Lower leg skin (tissue), 3 donors: ENCODE measurements around the gene RARA.

Experiments
- POLR2A ChIP-seq, 2 donors: fragments of 450-650 bp; IDR thresholded peaks; one replicate each; pipeline ENCODE4 v1.6.1; 2016 to 2017; ENCODE audit warnings: antibody characterized with exemption in 2 of 2, mild to moderate bottlenecking in 1 of 2, moderate library complexity in 1 of 2
- TF ChIP-seq, protein P1 (sequence below), 3 donors: fragments of 450-650 bp; IDR thresholded peaks; one replicate each; pipeline ENCODE4 v1.5.1; 2016; ENCODE audit warnings: antibody characterized with exemption in 3 of 3, mild to moderate bottlenecking in 3 of 3, moderate library complexity in 2 of 3

DNA sequence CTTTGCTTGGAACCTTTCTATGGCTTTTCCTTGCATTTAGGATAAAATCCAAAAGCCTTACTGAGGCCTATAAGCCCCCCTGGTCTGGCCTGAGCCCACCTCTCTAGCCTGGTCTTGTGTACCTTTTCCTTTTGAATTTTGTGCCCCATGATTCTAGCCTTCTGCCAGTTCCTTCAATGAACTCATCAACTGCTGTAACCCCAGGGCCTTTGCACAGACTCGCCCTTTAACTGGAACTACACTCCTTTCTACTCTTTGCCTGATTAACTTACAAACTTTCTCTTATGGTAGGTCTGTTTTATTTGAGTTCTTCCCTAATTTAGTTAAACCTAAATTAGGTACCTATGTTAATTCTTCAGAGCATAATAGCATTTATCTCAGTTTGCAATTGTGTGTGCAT lies 31.3 kb downstream of the RARA start:
- TF ChIP-seq, protein P1, sequence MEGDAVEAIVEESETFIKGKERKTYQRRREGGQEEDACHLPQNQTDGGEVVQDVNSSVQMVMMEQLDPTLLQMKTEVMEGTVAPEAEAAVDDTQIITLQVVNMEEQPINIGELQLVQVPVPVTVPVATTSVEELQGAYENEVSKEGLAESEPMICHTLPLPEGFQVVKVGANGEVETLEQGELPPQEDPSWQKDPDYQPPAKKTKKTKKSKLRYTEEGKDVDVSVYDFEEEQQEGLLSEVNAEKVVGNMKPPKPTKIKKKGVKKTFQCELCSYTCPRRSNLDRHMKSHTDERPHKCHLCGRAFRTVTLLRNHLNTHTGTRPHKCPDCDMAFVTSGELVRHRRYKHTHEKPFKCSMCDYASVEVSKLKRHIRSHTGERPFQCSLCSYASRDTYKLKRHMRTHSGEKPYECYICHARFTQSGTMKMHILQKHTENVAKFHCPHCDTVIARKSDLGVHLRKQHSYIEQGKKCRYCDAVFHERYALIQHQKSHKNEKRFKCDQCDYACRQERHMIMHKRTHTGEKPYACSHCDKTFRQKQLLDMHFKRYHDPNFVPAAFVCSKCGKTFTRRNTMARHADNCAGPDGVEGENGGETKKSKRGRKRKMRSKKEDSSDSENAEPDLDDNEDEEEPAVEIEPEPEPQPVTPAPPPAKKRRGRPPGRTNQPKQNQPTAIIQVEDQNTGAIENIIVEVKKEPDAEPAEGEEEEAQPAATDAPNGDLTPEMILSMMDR (IDR thresholded peaks at IDR 0.05): no peak
- no peak for TF ChIP-seq POLR2A (IDR thresholded peaks at IDR 0.05)
